GM13976 (cell line): ENCODE results near the gene VARS1.
A peak's percentile ranks its signal among the peaks of the same experiment; 100 is the strongest.
"Not testable (repeated sequence)": the region's sequence is repeated elsewhere in the genome, so short reads cannot be mapped to it uniquely, and the experiment has no call there.

Experiments used
- DNase-seq: peaks from one replicate; pipeline ENCODE4 v3.0.0; 2012; ENCODE audit warnings: low spot score
- CTCF ChIP-seq: IDR thresholded peaks from 2 replicates; pipeline ENCODE4 v1.5.1; 2012; ENCODE audit warnings: borderline replicate concordance, mild to moderate bottlenecking; ENCODE audit not compliant: insufficient read depth; ENCODE audit errors: extremely low read depth, missing control alignments, control extremely low read depth
- in situ Hi-C: fragments of 300-500 bp; cut with MboI; formaldehyde crosslinking; loops from one replicate; pipeline ENCODE4 v1.12.0; 2022; ENCODE audit warnings: low sequenced_read_pairs, mixed read lengths, inconsistent platforms; ENCODE audit not compliant: unreplicated experiment

VARS1 gene

GRCh38 chr6:31795616-31796298, at the start of gene VARS1:
VARS1 (minus strand) TSS chr6:31795752; CDS start chr6:31795217, 535 bp downstream.
- in situ Hi-C loops: no loop called here
- DNase-seq: peak; percentile 98
- TF ChIP-seq CTCF: peak; percentile 93

GRCh38 chr6:31844507-31844906, 49.0 kb upstream of the VARS1 start:
- TF ChIP-seq CTCF: no peak
- no peak for DNase-seq
- in situ Hi-C loops: no loop called here

GRCh38 chr6:31842053-31842452, 46.5 kb upstream of the VARS1 start:
- DNase-seq: no peak
- in situ Hi-C loops: no loop called here
- TF ChIP-seq CTCF: no peak

- in situ Hi-C loops: not testable (repeated sequence)
These were observed 44.2 kb upstream of the VARS1 start for GRCh38 chr6:31839779-31840126.

GRCh38 chr6:31838968-31839367, 43.4 kb upstream of the VARS1 start:
- no peak for TF ChIP-seq CTCF
- in situ Hi-C loops: no loop called here
- DNase-seq: no peak

More at GRCh38 chr6:31839779-31840126, 44.2 kb upstream of the VARS1 start:
- not testable (repeated sequence) for DNase-seq

GRCh38 chr6:31838114-31838553, 42.6 kb upstream of the VARS1 start:
- DNase-seq, in situ Hi-C loops: not testable (repeated sequence)

- in situ Hi-C loops: no loop called here
- DNase-seq: no peak
- TF ChIP-seq CTCF: no peak
These were observed 42.0 kb upstream of the VARS1 start for GRCh38 chr6:31837369-31838113.
